ENCODE data around the gene FGF18.
"Not testable (repeated sequence)": the region's sequence is repeated elsewhere in the genome, so short reads cannot be mapped to it uniquely, and the experiment has no call there.

Gene FGF18

DNA sequence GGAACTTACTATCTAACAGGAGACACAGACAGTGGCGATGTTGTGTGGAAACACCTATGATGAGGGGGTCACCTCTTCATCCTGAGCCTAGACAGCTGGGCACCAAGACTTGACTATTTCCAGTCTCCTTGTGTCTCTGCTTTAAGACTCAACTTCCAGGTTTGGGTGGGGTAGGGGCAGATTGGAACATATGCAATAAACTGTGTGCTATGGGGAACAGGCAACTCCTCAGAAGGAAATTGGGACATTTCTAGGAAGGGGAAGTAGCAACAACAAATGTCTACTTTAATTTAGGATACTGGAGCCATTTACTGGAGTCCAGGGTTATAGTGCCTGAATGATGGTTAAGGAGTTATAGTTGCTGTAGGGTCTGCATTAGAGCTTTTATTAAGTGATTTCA is 57.3 kb downstream of the FGF18 start:
- no peak for DNase-seq

DNA sequence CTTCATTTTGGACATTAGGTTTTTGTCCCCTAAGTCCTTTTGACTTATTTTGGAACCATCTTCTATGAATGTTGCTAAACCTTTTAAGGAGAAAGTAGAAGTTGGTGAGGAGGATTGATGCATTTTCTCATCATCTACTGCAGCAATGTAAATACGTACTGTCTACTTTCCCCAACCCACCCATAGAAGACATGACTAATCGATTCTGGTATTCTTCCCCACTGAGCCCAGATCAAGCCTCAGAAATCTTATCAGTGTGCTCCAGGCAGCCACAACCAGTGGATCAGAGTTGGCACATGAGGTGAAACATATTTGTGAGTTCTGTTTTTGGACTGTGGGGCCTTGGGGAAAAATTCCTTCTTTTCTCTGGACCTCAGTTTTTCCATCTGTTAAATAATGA is 57.7 kb downstream of the FGF18 start:
- DNase-seq: no peak

DNA sequence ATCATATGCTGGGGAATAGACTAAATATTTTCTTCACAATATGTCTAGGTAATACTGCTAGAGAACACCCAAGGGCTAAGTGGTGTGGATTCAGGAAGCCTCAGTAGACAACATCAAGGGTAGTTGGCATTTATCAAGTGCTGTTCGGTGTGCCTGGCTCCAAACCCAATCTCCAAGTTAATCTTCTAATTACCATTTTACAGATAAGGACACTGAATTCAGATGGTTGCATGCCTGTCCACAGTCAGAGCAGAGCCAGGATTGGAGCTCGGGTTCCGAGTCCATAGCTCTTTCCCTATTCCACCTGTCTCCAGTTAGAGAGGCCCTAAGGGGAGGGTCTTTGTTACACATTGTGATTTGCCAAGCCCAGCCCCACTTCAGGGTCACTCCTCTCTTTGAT is 58.2 kb downstream of the FGF18 start:
- no peak for DNase-seq

GRCh38 chr5:171478946-171479775 is 59.7 kb downstream of the FGF18 start:
- DNase-seq: no peak

DNA sequence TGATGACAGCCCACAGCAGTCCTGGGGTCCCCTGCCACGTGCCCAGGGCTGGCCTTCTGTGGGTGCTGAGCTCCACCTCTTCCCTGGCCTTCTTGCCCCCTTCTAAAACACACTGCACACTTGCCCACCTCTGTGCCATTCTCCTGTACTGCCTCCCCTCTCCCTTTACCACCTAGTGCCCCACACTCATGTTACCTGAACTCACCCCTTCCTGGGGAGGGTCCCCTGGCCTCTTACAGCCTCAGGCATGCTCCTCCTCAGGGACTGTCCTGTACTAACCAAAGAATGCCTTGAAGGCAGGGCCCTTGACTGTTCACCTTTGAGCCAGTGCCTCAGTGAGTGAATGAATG is 60.3 kb downstream of the FGF18 start:
- no peak for DNase-seq

DNA sequence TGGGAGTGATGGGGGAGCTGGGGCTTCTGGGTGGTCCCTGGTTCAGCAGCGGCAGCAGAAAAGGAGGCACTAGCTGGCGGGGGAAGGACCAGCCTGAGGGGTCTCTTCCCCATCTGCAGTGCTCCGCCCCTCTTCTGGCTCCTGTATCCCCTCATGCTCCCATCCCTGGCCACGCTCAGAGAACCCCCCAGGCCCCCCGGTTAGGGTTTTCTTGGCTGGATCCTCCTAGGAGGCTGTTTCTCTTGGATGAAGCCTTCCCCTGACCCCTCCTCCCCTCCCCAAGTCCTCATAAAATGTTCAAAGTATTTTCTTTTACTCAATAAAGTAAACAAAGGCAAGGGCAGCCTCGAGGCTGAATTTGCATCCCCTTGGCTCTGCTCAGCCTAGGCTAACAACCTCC is 60.8 kb downstream of the FGF18 start:
- no peak for DNase-seq

DNA sequence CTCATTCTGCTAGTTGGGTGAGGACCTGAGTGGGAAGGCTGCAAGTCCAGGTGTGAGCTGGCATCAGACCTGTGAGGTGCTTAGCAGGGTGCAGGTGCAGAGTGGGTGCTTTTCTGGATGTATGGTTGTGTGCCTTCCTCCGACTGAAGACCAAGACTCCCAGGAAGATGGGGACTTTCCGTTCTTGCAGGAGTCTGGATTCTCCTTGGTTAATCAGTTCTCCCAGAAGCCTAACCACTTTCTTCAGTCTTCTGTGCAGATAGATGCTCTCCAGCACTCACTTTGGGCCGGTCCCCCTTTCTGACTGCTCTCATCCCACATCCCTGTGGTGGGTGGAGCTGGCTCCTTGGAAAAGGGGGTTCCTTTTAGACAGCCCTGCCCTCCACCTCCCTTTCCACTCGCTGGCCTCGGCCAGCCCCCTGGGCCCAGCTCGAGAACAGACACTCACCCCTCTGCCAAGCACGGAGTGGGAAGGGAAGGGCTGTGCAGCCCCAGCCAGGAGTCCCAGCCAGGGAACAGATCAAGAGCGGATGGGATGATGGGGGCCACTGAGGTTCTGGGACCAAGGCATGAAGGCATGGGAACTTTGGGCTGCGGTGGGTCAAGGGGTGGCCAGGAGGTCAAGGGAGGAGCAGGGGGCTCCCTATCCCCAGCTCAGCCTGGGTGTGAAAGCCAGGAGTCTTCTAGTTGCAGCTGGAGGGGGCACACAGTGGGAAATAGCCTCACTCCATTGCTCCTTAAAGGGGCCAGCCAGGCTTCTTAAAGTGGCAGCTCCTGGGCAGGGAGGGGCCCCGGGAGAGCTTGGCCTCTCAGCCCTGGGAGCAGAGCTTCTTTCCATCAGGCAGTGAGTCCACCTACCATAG is 62.4 kb downstream of the FGF18 start:
- no peak for DNase-seq

DNA sequence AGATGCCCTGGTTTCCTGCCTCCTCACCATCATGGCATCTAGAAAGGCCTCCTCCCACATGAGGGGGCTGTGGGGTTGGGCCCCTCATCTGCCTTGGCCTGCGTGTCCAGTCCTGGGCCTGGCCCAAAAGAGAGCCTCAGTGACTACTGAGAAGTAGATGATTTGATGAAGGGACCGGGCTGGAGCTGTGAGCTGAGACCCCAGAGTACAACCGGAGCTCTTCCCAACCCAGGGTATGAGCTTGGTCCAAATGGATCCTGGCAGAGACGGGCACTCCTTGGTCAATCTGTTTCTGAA is 62.9 kb downstream of the FGF18 start:
- DNase-seq: no peak

DNA sequence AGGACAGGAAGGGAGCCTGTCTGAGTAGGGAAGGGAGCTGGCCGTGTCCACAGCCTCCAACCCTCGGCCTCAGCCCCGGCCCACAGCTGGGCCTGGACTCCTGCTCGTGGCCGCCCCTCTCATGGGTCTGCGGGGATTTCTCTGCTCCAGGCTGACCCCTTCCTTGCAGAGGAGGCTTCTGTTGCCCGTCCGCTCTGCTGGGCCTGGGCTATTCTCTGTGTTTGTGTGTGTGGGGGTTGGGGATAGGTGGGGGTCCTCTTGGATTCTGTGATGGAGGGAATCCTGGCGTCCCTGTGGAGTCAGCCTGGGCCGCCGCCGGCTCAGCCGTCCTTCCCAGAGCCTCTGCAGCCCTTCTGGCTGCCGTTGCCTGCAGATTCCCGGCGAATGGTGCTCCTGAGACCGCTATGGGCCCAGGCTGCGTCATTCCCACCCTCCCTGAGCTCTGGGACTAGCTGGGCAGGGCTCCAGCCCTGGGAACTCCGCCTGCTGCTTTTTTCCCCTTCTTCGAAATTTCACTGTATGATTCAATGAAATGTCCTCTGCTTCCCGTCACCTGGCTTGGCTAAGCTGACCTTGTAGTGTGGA is 64.2 kb downstream of the FGF18 start:
- DNase-seq: no peak

DNA sequence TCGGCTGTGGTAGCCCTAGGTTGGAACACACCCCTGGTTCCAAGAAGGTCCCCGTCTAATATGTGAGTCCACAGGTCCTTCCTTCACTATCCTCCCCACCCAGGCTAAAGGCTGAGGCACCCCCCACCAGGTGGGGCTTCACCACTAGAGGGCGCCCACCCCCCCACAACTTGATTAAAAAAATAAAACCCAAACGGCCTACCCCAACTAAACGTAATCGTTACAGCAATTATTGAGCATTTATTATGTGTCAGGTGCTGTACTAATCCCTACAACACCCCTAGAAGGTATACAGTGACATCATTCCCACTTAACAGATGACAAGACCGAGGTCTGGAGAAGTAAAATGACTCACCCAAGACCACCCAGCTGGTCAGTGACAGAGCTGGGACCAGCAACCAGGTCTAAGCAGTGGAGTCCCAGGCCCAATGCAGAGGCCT is 65.0 kb downstream of the FGF18 start:
- peak; percentile 55 for DNase-seq

GRCh38 chr5:171485668-171486067 is 66.2 kb downstream of the FGF18 start:
- no peak for DNase-seq

- no peak for DNase-seq
Observed at GRCh38 chr5:171486613-171487012, 67.2 kb downstream of the FGF18 start.

- DNase-seq: no peak
Observed at GRCh38 chr5:171488876-171489275, 69.4 kb downstream of the FGF18 start.

- no peak for DNase-seq
Observed at GRCh38 chr5:171492781-171493180, 73.3 kb downstream of the FGF18 start.

- no peak for DNase-seq
Observed at GRCh38 chr5:171493646-171494393, 74.4 kb downstream of the FGF18 start.

- DNase-seq: no peak
Observed at GRCh38 chr5:171494452-171495121, 75.1 kb downstream of the FGF18 start.

- no peak for DNase-seq
Observed at GRCh38 chr5:171495122-171495700, 75.8 kb downstream of the FGF18 start.

DNA sequence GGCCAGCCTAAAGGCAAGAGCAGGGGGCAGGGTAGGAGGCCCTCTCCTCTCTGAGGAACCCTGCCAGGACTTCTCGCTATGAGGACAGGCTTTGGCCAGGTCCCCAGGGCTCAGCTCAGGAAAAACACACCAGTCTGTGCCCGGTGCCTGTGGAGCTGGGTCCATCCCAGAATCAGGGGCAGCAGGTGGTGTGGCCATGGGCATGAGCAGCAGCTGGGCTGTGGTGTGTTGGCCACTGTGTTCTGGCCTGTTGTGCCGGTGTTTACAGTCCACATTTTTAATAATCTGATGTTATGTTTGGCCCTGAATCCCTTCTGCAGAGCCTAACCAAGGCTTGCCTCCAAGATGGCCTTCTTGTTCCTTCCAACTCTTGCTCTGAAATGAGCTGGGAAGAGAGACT is 77.0 kb downstream of the FGF18 start:
- no peak for DNase-seq

DNA sequence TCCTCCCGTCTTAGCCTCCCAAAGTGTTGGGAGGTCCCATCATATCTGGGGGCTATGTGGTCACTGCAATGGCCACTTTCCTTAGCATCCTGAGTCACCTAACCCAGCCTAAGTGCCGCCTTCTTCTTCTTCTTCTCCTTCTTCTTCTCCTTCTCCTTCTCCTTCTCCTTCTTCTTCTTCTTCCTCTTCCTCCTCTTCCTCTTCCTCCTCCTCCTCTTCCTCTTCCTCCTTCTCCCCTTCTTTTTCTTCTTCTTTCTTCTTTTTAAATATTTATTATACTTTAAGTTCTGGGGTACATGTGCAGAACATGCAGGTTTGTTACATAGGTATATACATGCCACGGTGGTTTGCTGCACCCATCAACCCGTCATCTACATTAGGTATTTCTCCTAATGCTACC is 78.0 kb downstream of the FGF18 start:
- not testable (repeated sequence) for DNase-seq

- DNase-seq: no peak
Observed at GRCh38 chr5:171498166-171498565, 78.7 kb downstream of the FGF18 start.

DNA sequence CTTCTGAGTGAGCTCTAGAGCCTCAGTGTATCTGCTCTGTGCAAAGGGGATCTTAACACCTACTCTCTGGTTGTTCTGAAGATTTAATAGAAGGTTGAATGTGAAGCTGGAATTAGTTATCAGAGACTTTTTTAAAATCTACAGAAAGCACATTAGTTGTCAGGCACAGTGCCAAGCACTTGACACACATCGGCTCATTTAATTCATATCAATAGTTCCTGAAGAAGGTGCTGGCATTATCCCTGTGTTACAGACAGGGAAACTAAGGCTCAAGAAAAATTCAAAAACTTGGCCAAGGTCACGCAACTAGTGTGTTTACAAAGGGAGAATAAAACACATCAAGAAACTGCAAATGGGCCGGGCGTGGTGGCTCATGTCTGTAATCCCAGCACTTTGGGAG is 80.2 kb downstream of the FGF18 start:
- DNase-seq: no peak

DNA sequence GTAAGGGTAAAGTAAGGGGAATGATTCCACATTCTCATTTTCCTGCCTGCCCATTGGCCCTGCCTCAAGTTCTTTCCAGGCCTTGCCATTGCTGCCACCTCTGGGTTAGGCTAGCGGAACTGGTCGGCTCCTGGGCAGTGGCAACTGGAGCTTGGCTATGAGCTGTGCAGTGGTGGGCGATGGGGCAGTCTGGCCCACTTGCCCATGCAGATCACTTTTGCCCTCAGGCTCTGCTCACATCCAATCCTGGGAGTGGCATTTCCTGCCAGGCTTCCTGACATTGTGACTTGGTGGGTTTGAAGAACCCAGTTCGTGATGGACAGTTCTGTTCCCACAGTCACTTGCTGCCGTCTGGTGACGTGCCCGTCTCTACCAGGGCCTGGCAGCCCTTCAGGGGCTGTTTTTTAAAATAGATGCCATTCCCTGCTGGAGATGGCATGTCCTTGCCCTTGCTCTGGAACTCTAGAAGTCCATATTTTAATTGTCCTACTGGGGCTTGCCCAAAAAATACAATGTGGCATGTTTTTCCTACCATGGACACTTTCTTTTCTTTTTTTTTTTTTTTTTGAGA is 86.1 kb downstream of the FGF18 start:
- no peak for DNase-seq

Data from activated naive CD4-positive, alpha-beta T cell treated with Interleukin-2 at 50 U/mL for 16 hours (primary cell).